HAP-1 (cell line): Measurements from ENCODE around the gene RAD51B.

ENCODE experiments used
- DNase-seq, 2 experiments: peaks; one replicate each; pipeline ENCODE4 v3.0.0-alpha.2; 2016 to 2020; ENCODE audit warnings: low spot score in 2 of 2
- H3K27me3 ChIP-seq: fragments of 250-450 bp; sonication (Bioruptor Pico); 2 replicates; pipeline ENCODE4 v1.5.1; 2020; ENCODE audit warnings: low read depth, mild to moderate bottlenecking, moderate library complexity
- H3K36me3 ChIP-seq: fragments of 250-450 bp; sonication (Bioruptor Pico); replicated peaks from 2 replicates; pipeline ENCODE4 v1.5.1; 2020; ENCODE audit warnings: mild to moderate bottlenecking
- H3K4me1 ChIP-seq: fragments of 250-450 bp; sonication (Bioruptor Pico); 2 replicates; pipeline ENCODE4 v1.5.1; 2020; ENCODE audit warnings: mild to moderate bottlenecking
- H3K4me3 ChIP-seq: fragments of 250-450 bp; sonication (Bioruptor Pico); 2 replicates; pipeline ENCODE4 v1.5.1; 2020; ENCODE audit warnings: mild to moderate bottlenecking, moderate library complexity
- H3K9me3 ChIP-seq: fragments of 250-450 bp; sonication (Bioruptor Pico); 2 replicates; pipeline ENCODE4 v1.5.1; 2020; ENCODE audit warnings: mild to moderate bottlenecking, moderate library complexity
- in situ Hi-C: fragments of 300-500 bp; cut with MboI; formaldehyde crosslinking; loops from 3 replicates; pipeline ENCODE4 v1.14.3; 2020; ENCODE audit warnings: low sequenced_read_pairs, inconsistent platforms, mixed read lengths

RAD51B gene

DNA sequence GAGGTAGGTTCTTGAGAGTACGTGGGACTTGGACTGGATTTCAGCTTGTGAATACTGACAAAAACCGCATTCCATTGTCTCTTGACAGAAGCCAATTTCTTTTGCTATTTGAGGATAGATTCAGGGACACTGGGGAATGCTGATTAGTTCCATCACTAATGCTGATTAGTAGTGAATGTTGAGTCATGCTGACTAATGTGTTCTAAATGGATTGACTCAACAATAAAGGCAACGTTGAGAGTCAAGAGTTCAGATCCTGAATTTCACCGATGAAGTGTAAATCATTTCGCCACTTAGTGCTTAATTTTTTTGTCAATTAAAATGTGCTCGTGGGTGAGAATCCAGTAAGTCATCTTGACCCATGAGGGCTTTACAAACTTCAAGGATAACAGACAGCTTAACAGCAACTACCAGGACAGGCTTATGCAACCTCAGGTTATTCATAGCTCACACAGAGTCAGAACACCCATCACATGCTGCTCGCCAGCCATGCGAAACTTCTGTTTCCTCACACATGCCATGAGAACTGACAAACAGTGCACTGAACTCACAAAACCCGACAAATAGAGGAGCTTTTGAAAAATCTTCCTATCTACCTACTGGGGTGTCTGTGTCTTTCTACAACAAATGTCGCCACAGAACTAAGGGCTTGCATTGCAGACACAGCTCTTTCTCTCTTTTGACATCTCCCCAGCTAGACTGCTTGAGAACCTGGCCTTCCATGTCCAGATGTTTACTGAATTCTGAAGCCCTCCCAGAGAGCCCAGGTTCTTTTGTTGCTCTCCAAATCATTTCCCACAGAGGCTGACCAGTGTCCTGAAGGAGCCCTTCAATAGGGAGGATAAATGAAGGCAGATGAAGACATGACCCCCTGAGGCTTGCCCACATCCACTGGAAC, 656.9 kb downstream of the RAD51B start:
- in situ Hi-C loops = no loop called here
- Histone ChIP-seq H3K9me3 (no peaks in the 10 kb centered on the region), H3K27me3 (no peaks in the 10 kb centered on the region), H3K4me3 (no peak overlapping the region), H3K36me3 (no peaks in the 10 kb centered on the region), H3K4me1 (peaks cover 16% of the 10 kb centered on the region)
- DNase-seq = no peak

DNA sequence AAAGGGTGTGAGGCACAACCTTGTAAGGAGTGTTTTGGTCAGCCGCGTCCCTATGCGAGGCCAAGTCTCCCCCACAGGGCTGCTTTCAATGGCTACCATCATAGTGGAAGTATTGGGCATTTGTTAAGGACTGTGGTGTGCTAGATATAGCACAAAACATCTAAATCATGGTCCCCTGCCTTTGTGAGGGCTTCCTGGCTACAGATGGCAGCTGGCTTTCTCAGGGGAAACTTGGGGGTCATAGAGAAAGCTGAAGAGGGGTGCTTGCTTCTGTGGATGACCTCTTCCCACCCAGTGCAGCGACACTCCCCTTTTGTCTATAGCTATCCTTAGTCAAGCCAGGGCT, 657.5 kb downstream of the RAD51B start:
- no peak for DNase-seq
- Histone ChIP-seq H3K9me3 (no peaks in the 10 kb centered on the region), H3K36me3 (no peaks in the 10 kb centered on the region), H3K4me3 (no peak overlapping the region), H3K27me3 (no peaks in the 10 kb centered on the region), H3K4me1 (peaks cover 12% of the 10 kb centered on the region)
- in situ Hi-C loops = no loop called here

DNA sequence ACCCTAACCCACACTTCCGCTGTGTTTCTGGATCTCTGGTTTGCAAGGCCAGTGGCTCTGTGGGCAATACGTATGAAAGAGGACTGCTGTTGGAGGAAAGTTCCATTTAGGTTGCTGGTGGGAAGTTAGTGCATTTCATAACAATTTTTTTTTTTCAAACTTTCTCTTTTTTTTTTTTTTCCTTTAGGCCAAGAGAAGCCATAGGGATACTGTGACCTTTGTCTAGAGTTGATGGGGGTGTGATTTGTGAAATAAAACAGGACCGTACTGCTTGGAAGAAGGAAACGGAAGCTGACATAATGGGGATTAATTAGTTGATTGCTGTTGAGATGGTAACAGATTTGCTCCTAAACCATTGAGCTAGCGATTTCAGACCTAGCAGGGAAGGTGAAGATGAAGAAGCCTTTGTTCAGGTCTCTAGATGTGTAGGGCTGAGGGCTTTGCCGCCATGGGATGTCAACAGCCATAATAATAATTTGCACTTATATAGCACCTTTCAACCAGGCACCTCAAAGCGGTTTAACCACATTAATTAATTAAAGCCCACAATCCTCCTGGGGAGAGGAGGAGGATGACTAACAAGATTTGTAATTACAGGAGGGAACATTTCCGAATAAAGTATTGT, 658.0 kb downstream of the RAD51B start:
- peak in 1 of 2 experiments; percentile 4 for DNase-seq
- Histone ChIP-seq H3K9me3 (no peaks in the 10 kb centered on the region), H3K27me3 (no peaks in the 10 kb centered on the region), H3K36me3 (no peaks in the 10 kb centered on the region), H3K4me3 (no peak overlapping the region), H3K4me1 (peaks cover 12% of the 10 kb centered on the region)
- in situ Hi-C loops = no loop called here

DNA sequence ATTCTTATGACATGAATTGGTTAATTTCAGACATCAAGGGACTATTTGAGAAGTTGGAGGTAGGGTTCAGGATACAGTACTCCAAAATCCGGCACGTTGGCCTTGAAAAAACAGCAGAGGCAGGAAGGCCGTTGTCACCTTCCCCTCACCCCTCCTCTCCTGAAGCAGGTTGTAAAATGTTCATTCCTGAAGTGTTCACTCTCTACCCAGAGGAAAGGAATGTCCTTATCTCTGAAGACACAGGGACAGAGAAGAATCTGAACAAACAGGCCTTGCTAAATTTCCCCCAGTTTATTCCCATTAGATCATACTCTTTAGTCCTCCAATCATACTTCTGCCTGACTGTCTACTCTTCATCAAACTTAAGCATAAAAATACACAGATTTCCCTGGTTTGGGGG, 659.7 kb downstream of the RAD51B start:
- Histone ChIP-seq H3K27me3 (no peaks in the 10 kb centered on the region), H3K4me3 (no peak overlapping the region), H3K4me1 (peaks cover 12% of the 10 kb centered on the region), H3K9me3 (no peaks in the 10 kb centered on the region), H3K36me3 (no peaks in the 10 kb centered on the region)
- in situ Hi-C loops = no loop called here
- DNase-seq = no peak

DNA sequence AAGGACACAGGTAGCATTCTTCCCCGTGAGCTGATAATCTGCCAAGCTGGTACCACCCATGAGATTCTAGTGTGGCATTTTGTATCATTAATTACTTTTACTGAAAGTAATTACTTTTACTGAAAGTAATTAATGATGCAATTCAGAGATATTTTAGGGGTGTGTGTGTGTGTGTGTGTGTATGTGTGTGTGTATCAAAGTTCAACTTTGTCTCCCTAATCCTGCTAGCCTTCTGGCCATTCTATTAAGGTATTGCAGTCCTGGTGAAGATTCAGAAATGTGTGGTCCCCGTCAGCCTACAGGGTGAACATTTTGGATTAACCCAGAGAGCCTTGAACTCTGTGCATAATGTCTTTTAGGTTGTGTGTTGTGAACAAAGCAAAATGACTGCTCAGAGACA, 662.4 kb downstream of the RAD51B start:
- H3K27me3 ChIP-seq = no peaks in the 10 kb centered on the region
- no peak for DNase-seq
- H3K4me1 ChIP-seq = peaks cover 12% of the 10 kb centered on the region
- H3K36me3 ChIP-seq = no peaks in the 10 kb centered on the region
- H3K9me3 ChIP-seq = no peaks in the 10 kb centered on the region
- in situ Hi-C loops = no loop called here
- no peak overlapping the region for H3K4me3 ChIP-seq

DNA sequence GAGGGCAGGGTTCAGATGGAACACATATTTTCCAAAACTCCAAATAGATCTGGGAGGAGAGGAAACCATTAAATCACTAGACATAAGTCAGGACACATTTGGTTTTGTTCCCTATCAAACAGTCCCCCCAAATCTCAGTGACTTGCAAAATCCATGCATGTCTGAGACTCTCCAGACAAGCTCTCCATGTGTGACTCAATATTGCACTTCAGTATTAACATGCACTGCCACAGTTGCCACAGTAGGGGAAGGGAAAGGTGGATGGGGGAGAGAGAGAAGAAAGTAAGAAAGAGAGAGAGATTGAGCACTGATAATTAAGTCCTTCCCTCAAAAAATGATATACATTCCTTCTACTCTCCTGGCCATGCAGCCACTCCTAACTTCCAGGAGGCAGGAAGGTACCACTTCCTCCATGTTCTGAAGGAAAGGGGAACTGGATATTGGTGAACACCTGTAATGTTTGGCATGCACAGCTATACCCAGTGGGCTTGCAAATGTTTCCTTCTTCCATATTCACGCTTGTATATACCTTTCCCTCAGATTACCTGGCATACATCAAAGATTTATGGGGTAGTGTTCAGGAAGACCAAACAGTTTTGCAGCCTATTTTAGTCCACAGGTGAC, 663.3 kb downstream of the RAD51B start:
- H3K36me3 ChIP-seq = no peaks in the 10 kb centered on the region
- H3K4me1 ChIP-seq = peaks cover 8% of the 10 kb centered on the region
- no peak overlapping the region for H3K4me3 ChIP-seq
- in situ Hi-C loops = no loop called here
- DNase-seq = no peak
- no peaks in the 10 kb centered on the region for H3K27me3 ChIP-seq
- no peaks in the 10 kb centered on the region for H3K9me3 ChIP-seq

DNA sequence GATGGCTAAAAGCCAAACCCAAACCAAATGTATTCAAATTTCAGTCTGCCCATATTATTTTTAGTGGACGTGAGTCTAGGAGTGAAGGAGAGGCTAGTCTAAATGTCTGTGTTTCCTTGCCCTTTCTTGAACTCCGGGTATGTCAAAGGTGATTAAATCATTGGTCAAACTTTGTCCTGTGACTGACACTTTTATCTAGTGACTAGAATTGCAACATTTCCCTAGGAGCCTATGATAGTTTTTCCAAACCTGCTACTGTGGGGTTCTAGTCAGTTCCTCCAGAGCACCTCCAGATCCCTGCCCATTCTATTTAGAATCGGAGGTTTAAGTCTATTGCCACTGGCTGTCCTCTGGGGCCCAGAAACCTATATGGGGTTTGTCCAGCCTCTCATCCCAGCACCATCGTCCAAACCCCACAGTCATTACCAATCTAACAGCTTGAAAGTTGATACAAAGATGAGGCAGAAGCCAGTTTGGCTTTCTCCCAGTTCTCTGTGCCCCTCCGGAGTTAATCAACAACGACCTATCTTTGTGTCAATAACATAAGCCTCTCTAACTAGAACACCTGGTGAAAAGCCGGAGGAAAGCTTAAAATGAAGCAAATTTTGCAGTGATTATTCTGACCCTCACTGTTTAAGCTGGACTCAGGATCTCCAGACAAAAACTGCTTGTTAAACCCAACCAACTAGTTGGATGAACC, 666.6 kb downstream of the RAD51B start:
- Histone ChIP-seq H3K9me3 (no peaks in the 10 kb centered on the region), H3K4me1 (no peaks in the 10 kb centered on the region), H3K27me3 (no peaks in the 10 kb centered on the region), H3K4me3 (no peak overlapping the region), H3K36me3 (no peaks in the 10 kb centered on the region)
- in situ Hi-C loops = no loop called here
- no peak for DNase-seq

DNA sequence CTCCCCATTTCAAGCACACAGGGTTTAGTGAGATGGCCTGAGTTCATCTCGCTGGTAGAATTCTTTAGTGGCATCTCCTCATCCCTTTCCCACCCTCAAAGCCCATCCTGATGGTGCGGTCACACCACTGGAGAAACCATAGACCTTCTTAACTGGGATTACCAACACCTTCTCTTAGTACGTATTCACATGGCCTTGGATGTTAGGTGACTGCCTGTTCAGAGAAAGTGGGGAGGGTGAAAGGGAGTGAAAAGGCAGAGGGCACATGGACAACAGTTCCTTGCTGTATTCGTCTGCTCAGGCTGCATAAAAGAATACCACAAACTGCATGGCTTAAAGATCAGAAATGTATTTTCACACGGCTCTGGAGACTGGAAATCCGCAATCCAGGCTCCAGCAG, 667.2 kb downstream of the RAD51B start:
- Histone ChIP-seq H3K27me3 (no peaks in the 10 kb centered on the region), H3K4me3 (no peak overlapping the region), H3K4me1 (no peaks in the 10 kb centered on the region), H3K9me3 (no peaks in the 10 kb centered on the region), H3K36me3 (no peaks in the 10 kb centered on the region)
- in situ Hi-C loops = no loop called here
- no peak for DNase-seq

DNA sequence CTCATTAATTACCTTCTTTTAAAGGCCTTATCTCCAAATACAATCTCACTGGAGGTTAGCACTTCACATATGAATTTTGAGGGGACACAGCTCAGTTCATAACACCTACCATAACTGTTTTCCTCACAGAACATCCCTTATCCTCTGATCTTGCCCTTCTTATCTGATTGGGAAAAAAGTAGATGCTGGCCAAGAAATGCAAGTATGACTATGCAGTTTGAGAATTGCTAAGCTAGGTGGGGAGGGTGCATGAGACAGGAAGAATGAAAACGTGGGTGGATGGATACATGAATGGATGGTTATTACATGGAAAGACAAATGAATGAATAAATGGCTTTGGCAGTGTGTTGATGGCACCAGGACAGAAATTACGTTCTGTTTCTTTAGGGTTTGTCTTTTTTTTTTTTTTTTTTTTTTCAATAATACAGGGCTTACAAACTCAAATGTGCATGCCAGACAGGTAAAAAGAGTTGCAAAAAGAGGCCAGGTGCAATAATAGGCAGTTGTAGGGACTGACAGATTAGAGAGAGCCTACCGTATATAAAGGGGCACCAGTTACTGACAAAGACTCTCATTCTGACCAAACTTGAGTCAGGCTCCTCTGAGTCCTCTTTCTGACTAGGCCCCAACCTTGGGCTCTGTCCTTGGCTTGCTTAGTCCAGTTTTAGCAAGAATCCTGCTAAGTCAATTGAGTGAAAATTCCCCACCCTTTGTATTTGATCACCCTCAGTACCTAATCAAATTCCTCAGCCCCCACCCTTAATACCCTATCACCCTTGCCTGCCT, 668.4 kb downstream of the RAD51B start:
- Histone ChIP-seq H3K4me1 (no peaks in the 10 kb centered on the region), H3K4me3 (no peak overlapping the region), H3K27me3 (no peaks in the 10 kb centered on the region), H3K9me3 (no peaks in the 10 kb centered on the region), H3K36me3 (no peaks in the 10 kb centered on the region)
- no peak for DNase-seq
- in situ Hi-C loops = no loop called here

DNA sequence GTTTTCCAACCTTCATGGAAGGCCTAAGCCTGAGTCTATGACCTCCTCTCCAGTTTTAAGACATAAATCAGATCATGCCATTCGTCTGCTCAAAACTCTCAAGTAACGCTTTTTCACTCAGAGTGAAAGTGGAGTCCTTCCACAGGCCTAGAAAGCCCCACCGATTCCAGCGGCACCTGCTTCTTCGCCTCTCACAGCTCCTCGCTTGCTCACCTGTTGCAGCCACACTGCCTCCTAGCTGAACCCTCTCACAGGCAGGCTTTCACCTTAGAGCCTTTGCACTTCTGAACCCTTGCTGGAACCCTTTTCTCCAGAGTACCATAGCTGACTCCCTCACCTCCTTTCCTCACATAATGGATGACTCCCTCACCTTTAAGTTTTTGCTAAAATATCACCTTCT, 672.2 kb downstream of the RAD51B start:
- DNase-seq = no peak
- H3K9me3 ChIP-seq = no peaks in the 10 kb centered on the region
- no peaks in the 10 kb centered on the region for H3K4me1 ChIP-seq
- in situ Hi-C loops = no loop called here
- no peaks in the 10 kb centered on the region for H3K27me3 ChIP-seq
- H3K4me3 ChIP-seq = no peak overlapping the region
- H3K36me3 ChIP-seq = no peaks in the 10 kb centered on the region

DNA sequence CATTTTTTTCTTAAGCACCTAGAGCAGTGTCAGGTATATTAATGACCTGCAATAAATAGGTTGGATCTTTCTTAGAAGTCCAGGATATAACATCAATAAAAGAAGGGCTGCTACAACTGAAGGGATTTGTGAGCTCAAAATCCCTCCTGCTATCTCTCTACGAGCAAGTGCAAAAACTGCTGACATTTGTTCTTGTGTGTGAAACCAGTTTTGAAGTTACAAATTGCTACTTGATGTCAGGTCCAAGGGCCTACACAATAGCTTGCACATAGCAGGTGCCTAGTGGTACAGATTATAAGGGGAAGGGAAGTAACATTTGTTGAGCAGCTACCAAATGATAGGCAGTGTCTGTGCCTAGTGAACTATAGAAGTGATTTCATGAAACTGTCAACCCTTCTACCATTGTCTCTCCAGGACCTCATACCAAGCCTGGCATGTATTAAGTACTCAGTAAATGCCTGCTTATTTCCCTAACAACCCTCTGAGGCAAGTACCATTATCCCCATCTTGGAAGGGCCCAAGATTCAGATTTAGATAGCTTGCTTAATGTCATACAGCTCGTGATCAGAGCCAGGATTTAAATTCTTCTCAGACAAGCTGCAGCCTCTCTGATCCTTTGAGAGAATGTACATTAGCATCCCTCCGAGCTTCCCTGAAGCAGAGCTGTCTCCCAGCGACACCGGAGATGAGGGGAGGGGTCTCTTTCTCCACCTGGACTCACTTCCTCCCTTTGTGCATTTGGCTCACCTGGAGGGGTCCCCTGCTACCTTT, 673.0 kb downstream of the RAD51B start:
- no peaks in the 10 kb centered on the region for H3K4me1 ChIP-seq

DNA sequence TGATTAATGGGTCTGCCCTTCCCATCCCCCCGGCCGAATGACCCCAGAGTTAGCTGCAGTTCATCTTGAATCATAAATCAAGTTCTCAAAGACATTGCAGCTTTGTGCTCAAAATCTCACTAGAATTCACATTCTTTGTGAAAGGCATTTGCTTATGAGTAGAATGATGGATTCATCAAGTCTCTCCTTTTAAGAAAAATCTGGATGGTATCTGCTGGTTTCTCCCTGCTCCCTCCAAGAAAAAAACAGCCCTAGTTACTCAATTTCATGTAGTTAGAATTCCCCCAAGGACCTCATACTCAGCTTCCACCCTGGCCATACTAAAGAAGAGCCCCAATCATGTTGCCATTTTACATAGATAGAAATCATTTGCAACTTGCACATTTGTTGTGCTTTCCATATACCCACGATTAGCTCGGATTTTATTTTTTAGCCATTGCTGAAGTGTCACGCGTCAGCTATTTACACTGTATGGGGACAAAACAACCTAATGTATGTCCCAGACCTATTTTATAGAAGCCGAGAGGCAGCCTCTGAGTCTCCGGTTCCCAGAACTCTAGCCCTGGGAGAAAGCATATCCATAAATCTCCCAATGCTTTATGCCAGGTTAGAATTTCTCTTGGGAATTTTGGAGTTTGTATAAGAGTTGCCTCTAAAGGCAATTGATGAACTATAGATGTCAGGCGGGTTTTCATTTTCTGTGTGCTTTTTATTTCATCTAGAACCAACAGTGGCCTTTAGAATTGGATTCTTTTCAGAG, 673.8 kb downstream of the RAD51B start:
- Histone ChIP-seq H3K9me3 (no peaks in the 10 kb centered on the region), H3K4me3 (no peak overlapping the region), H3K4me1 (no peaks in the 10 kb centered on the region), H3K36me3 (no peaks in the 10 kb centered on the region), H3K27me3 (no peaks in the 10 kb centered on the region)
- no peak for DNase-seq
- in situ Hi-C loops = no loop called here

More for the DNA sequence above, 673.0 kb downstream of the RAD51B start:
- in situ Hi-C loops = no loop called here
- H3K27me3 ChIP-seq = no peaks in the 10 kb centered on the region
- no peaks in the 10 kb centered on the region for H3K9me3 ChIP-seq
- H3K36me3 ChIP-seq = no peaks in the 10 kb centered on the region
- H3K4me3 ChIP-seq = no peak overlapping the region
- no peak for DNase-seq
